ENCODE results near the gene MAP3K19. TPM values are rescaled to one million over a fixed set of nuclear protein-coding genes. Genes with fewer than 3 reads are reported as not detected.

Gene MAP3K19
- total RNA-seq, 1 donor from 2014 or later: not detected

DNA sequence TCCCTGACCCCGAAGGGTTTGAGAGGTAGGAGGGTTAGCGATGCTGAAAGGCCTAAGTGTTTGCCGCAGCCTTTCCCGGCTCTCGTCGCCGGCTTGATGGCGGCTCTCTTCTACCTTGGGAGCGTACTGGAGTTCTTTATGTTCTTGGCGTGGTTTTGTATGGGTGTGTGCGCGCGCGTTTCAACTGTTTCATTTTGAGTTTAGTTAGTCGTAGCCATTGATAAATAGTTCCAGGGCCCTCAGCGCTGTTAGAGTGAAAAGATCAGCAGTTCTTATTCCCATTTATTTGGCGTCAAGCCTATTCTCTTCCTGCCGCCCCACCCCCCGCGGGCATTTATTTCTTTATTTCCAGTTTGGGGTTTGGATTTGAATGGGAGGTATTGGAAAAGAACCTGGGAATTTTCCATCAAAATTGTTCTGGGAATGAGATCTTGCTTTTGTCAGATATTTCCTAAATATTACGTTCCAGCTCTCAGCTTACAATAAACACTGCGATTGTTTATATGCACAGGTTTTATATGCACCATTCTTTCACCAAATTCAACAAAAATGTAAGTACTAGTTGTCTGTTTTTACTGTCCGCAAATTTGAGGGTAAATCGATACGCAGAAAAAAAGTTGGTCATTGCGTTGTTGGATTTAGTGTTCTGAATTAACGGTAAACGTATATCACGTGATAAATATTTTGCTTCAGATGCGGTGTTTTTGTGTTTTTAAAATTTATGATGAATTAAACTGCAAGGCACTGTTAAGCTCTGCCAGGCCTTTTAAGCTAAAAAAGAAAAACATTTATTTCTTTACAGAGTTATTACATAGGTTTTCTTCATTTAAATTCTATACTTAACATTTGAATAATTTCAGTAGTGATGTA lies 127.7 kb downstream of the MAP3K19 start:
- FAIRE-seq (no peak), DNase-seq (ENCODE audit: low read depth) (peak; percentile 13)
- H3K27me3 ChIP-seq (ENCODE audit: control insufficient read depth, insufficient read depth, low read length): no peaks in the 10 kb centered on the region
- TF ChIP-seq, protein P1, sequence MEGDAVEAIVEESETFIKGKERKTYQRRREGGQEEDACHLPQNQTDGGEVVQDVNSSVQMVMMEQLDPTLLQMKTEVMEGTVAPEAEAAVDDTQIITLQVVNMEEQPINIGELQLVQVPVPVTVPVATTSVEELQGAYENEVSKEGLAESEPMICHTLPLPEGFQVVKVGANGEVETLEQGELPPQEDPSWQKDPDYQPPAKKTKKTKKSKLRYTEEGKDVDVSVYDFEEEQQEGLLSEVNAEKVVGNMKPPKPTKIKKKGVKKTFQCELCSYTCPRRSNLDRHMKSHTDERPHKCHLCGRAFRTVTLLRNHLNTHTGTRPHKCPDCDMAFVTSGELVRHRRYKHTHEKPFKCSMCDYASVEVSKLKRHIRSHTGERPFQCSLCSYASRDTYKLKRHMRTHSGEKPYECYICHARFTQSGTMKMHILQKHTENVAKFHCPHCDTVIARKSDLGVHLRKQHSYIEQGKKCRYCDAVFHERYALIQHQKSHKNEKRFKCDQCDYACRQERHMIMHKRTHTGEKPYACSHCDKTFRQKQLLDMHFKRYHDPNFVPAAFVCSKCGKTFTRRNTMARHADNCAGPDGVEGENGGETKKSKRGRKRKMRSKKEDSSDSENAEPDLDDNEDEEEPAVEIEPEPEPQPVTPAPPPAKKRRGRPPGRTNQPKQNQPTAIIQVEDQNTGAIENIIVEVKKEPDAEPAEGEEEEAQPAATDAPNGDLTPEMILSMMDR (IDR thresholded peaks at IDR 0.05; ENCODE audit: insufficient read depth, low read length, severe bottlenecking): no peak
- H3K36me3 ChIP-seq (ENCODE audit: control insufficient read depth, insufficient read depth, low read length): no peaks in the 10 kb centered on the region
- peak overlapping the region; percentile 92 for H3K4me3 ChIP-seq (ENCODE audit: low read depth, low read length)

GRCh38 chr2:134918526-134919340 lies 128.5 kb downstream of the MAP3K19 start, which contains the start of gene CCNT2:
TSS of gene CCNT2 (plus strand) at chr2:134918822. CDS start at chr2:134918855, 33 bp downstream.
- TF ChIP-seq, protein P1 (IDR thresholded peaks at IDR 0.05; ENCODE audit: insufficient read depth, low read length, severe bottlenecking): peak; percentile 26
- no peaks in the 10 kb centered on the region for H3K27me3 ChIP-seq (ENCODE audit: control insufficient read depth, insufficient read depth, low read length)
- FAIRE-seq (no peak), DNase-seq (ENCODE audit: low read depth) (peak; percentile 95)
- peak within 1 kb of the TSS; percentile 92 for H3K4me3 ChIP-seq (ENCODE audit: low read depth, low read length)
- H3K36me3 ChIP-seq (ENCODE audit: control insufficient read depth, insufficient read depth, low read length): no peaks in the 10 kb centered on the region

GRCh38 chr2:134917888-134918525 lies 129.2 kb downstream of the MAP3K19 start:
- peak overlapping the region; percentile 92 for H3K4me3 ChIP-seq (ENCODE audit: low read depth, low read length)
- no peak for FAIRE-seq
- peak; percentile 77 for DNase-seq (ENCODE audit: low read depth)

DNA sequence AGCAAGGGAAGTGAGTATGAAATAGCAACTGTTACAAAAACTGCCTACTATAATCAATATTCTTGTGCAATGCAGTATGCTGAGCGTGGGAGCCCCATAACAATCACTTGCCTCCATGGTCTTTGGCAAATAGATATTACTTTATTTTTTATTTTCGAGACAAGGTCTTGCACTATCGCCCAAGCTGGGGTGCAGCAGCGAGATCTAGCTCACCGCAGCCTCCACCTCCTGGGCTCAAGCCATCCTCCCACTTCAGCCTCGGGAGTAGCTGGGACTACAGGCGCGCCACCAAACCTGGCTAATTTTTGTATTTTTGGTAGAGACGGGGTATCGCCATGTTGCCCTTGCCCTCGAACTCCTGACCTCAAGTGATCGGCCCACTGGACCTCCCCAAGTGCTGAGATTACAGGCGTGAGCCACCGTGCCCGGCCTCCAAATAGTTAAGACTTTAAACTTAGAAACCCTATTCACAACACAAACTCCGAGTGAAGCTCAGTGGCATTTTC lies 129.8 kb downstream of the MAP3K19 start:
- H3K4me3 ChIP-seq (ENCODE audit: low read depth, low read length): peak overlapping the region; percentile 92
- H3K36me3 ChIP-seq (ENCODE audit: control insufficient read depth, insufficient read depth, low read length): no peaks in the 10 kb centered on the region
- FAIRE-seq (no peak), DNase-seq (ENCODE audit: low read depth) (no peak)
- TF ChIP-seq, protein P1 (IDR thresholded peaks at IDR 0.05; ENCODE audit: insufficient read depth, low read length, severe bottlenecking): no peak
- H3K27me3 ChIP-seq (ENCODE audit: control insufficient read depth, insufficient read depth, low read length): no peaks in the 10 kb centered on the region

More at GRCh38 chr2:134917888-134918525, 129.2 kb downstream of the MAP3K19 start:
- Histone ChIP-seq H3K36me3 (ENCODE audit: control insufficient read depth, insufficient read depth, low read length) (no peaks in the 10 kb centered on the region), H3K27me3 (ENCODE audit: control insufficient read depth, insufficient read depth, low read length) (no peaks in the 10 kb centered on the region)
- TF ChIP-seq, protein P1 (IDR thresholded peaks at IDR 0.05; ENCODE audit: insufficient read depth, low read length, severe bottlenecking): peak; percentile 42

Other genes starting within 250 kb of the MAP3K19 start
- gene ACMSD, start 208.8 kb downstream of the MAP3K19 start, total RNA-seq: not detected in 2 replicates
- 24.0 and 24.3 TPM in 2 replicates for gene CCNT2, start 128.6 kb downstream of the MAP3K19 start, total RNA-seq
- gene RAB3GAP1, start 4.8 kb upstream of the MAP3K19 start, total RNA-seq: 120 and 129 TPM in 2 replicates